H9 (cell line): Measurements from ENCODE around the gene SNX32. TPM values are rescaled to one million over a fixed set of nuclear protein-coding genes. Genes with fewer than 3 reads are reported as not detected.

Experiments used
- DNase-seq: peaks from one replicate; pipeline ENCODE4 v3.0.0-alpha.2; 2017
- H2AFZ ChIP-seq: one replicate; pipeline ENCODE4 v1.6.1; 2013; ENCODE audit warnings: mild to moderate bottlenecking, low read length, control low read depth, moderate library complexity
- H2AK5ac ChIP-seq: 2 replicates; pipeline ENCODE4 v1.6.1; 2013; ENCODE audit warnings: low read length, control low read depth, mixed read lengths; ENCODE audit not compliant: insufficient read length
- H2BK120ac ChIP-seq: one replicate; pipeline ENCODE4 v1.6.1; 2013; ENCODE audit warnings: low read depth, mild to moderate bottlenecking, low read length, control low read depth, inconsistent platforms; ENCODE audit not compliant: poor library complexity, severe bottlenecking
- H2BK12ac ChIP-seq: 2 replicates; pipeline ENCODE4 v1.6.1; 2013; ENCODE audit warnings: low read length, control low read depth, mixed read lengths, low read depth; ENCODE audit not compliant: insufficient read length
- H2BK15ac ChIP-seq: 2 replicates; pipeline ENCODE4 v1.6.1; 2013; ENCODE audit warnings: low read depth, low read length, control low read depth
- H2BK20ac ChIP-seq: one replicate; pipeline ENCODE4 v1.6.1; 2013; ENCODE audit warnings: low read depth, mild to moderate bottlenecking, low read length, control low read depth, inconsistent platforms; ENCODE audit not compliant: poor library complexity, severe bottlenecking
- H2BK5ac ChIP-seq: 2 replicates; pipeline ENCODE4 v1.6.1; 2013; ENCODE audit warnings: low read length, control low read depth, mixed read lengths; ENCODE audit not compliant: insufficient read length
- H3K14ac ChIP-seq: 2 replicates; pipeline ENCODE4 v1.6.1; 2013; ENCODE audit warnings: low read length, control low read depth; ENCODE audit not compliant: insufficient read depth
- H3K18ac ChIP-seq: 2 replicates; pipeline ENCODE4 v1.6.1; 2013; ENCODE audit warnings: low read depth, mild to moderate bottlenecking, mixed read lengths, low read length, control low read depth; ENCODE audit not compliant: insufficient read length
- H3K23ac ChIP-seq: 2 replicates; pipeline ENCODE4 v1.6.1; 2013; ENCODE audit warnings: low read length, control low read depth, mixed read lengths, low read depth; ENCODE audit not compliant: insufficient read length
- H3K23me2 ChIP-seq: 2 replicates; pipeline ENCODE4 v1.6.1; 2013; ENCODE audit warnings: low read depth, mild to moderate bottlenecking, mixed read lengths, low read length, control low read depth; ENCODE audit not compliant: insufficient read length, poor library complexity, severe bottlenecking
- H3K27ac ChIP-seq: 2 replicates; pipeline ENCODE4 v1.5.1; 2013; ENCODE audit warnings: low read length, control low read depth, mixed read lengths, low read depth; ENCODE audit not compliant: insufficient read length
- H3K27me3 ChIP-seq: 2 replicates; pipeline ENCODE4 v1.6.1; 2013; ENCODE audit warnings: low read length, control low read depth, inconsistent platforms; ENCODE audit not compliant: insufficient read depth
- H3K4ac ChIP-seq: 2 replicates; pipeline ENCODE4 v1.6.1; 2013; ENCODE audit warnings: low read depth, mild to moderate bottlenecking, control low read depth, inconsistent platforms, low read length, moderate library complexity
- H3K4me1 ChIP-seq: 2 replicates; pipeline ENCODE4 v1.6.1; 2013; ENCODE audit warnings: low read length, control low read depth, inconsistent platforms; ENCODE audit not compliant: insufficient read depth
- H3K4me2 ChIP-seq: 2 replicates; pipeline ENCODE4 v1.6.1; 2013; ENCODE audit warnings: low read length, control low read depth, mixed read lengths; ENCODE audit not compliant: insufficient read length, insufficient read depth
- H3K56ac ChIP-seq: 2 replicates; pipeline ENCODE4 v1.6.1; 2013; ENCODE audit warnings: low read depth, mild to moderate bottlenecking, mixed read lengths, low read length, control low read depth; ENCODE audit not compliant: insufficient read length
- H3K79me1 ChIP-seq: 2 replicates; pipeline ENCODE4 v1.6.1; 2013; ENCODE audit warnings: low read depth, mild to moderate bottlenecking, moderate library complexity, low read length, control low read depth, inconsistent platforms; ENCODE audit not compliant: insufficient read depth, poor library complexity, severe bottlenecking
- H3K79me2 ChIP-seq: 2 replicates; pipeline ENCODE4 v1.6.1; 2013; ENCODE audit warnings: low read length, control low read depth, inconsistent platforms; ENCODE audit not compliant: insufficient read depth
- H3K9ac ChIP-seq: 2 replicates; pipeline ENCODE4 v1.6.1; 2013; ENCODE audit warnings: low read length, control low read depth, mixed read lengths; ENCODE audit not compliant: insufficient read length; ENCODE audit errors: extremely low read depth
- H3K9me3 ChIP-seq: one replicate; pipeline ENCODE4 v1.6.1; 2013; ENCODE audit warnings: low read depth, low read length, inconsistent platforms; ENCODE audit not compliant: control insufficient read depth
- H3T11ph ChIP-seq: one replicate; pipeline ENCODE4 v1.6.1; 2013; ENCODE audit warnings: mild to moderate bottlenecking, low read length, control low read depth, inconsistent platforms
- H4K20me1 ChIP-seq: one replicate; pipeline ENCODE4 v1.6.1; 2013; ENCODE audit not compliant: control insufficient read depth, insufficient read length, insufficient read depth
- H4K5ac ChIP-seq: 2 replicates; pipeline ENCODE4 v1.6.1; 2013; ENCODE audit warnings: low read depth, mild to moderate bottlenecking, mixed read lengths, low read length, control low read depth; ENCODE audit not compliant: insufficient read length
- H4K8ac ChIP-seq: replicated peaks from 2 replicates; pipeline ENCODE4 v1.6.1; 2013; ENCODE audit warnings: low read length, control low read depth, mixed read lengths, low read depth; ENCODE audit not compliant: insufficient read length
- H4K91ac ChIP-seq: 2 replicates; pipeline ENCODE4 v1.6.1; 2013; ENCODE audit warnings: low read depth, mild to moderate bottlenecking, moderate library complexity, mixed read lengths, low read length, control low read depth; ENCODE audit not compliant: insufficient read length
- H3K27ac Mint-ChIP-seq, 3 experiments: 2 replicates in 2 of 3; 3 replicates in 1 of 3; pipeline ENCODE4 v1.8.0; 2020 to 2021; ENCODE audit warnings: mixed read lengths in 3 of 3, mild to moderate bottlenecking in 1 of 3, moderate library complexity in 1 of 3
- H3K27me3 Mint-ChIP-seq: 2 replicates; pipeline ENCODE4 v1.8.0; 2021; ENCODE audit warnings: low read depth, mild to moderate bottlenecking, moderate library complexity, mixed read lengths
- H3K36me3 Mint-ChIP-seq, 3 experiments: 2 replicates in 2 of 3; 3 replicates in 1 of 3; pipeline ENCODE4 v1.8.0; 2020 to 2021; ENCODE audit warnings: low read depth in 3 of 3, mixed read lengths in 3 of 3; ENCODE audit not compliant: insufficient read depth in 1 of 3
- H3K4me1 Mint-ChIP-seq, 2 experiments: 2 replicates each; pipeline ENCODE4 v1.8.0; 2020; ENCODE audit warnings: mixed read lengths in 2 of 2
- H3K4me3 Mint-ChIP-seq, 2 experiments: 2 replicates in 1 of 2; 3 replicates in 1 of 2; pipeline ENCODE4 v1.8.0; 2020 to 2021; ENCODE audit warnings: mild to moderate bottlenecking in 2 of 2, mixed read lengths in 2 of 2, moderate library complexity in 1 of 2
- H3K9me3 Mint-ChIP-seq, 2 experiments: 2 replicates in 1 of 2; 3 replicates in 1 of 2; pipeline ENCODE4 v1.8.0; 2020; ENCODE audit warnings: mild to moderate bottlenecking in 2 of 2, mixed read lengths in 2 of 2, moderate library complexity in 1 of 2
- WGBS: extraction: QIAGEN DNeasy Blood & Tissue Kit; methylation state at CpG from one replicate; pipeline ENCODE4 v1.1.7; 2013; ENCODE audit warnings: missing lambda C conversion rate, low lambda C conversion rate, mixed read lengths; ENCODE audit not compliant: insufficient read length; ENCODE audit errors: extremely low coverage; 5-methylcytosine and 5-hydroxymethylcytosine counted together
- total RNA-seq: library from RNA; stranded (reverse); gene quantifications from 2 replicates; pipeline ENCODE4 v1.2.1, GENCODE V29; 2021
- TF ChIP-seq, protein P1 (sequence below): fragments of 200-600 bp; sonication (generic); conservative IDR thresholded peaks from 3 replicates; pipeline ENCODE4 v1.8.0; 2021; ENCODE audit warnings: antibody characterized with exemption, mild to moderate bottlenecking

SNX32 gene
- total RNA-seq, 1 experiment from 2014 or later: 1.2 TPM

DNA sequence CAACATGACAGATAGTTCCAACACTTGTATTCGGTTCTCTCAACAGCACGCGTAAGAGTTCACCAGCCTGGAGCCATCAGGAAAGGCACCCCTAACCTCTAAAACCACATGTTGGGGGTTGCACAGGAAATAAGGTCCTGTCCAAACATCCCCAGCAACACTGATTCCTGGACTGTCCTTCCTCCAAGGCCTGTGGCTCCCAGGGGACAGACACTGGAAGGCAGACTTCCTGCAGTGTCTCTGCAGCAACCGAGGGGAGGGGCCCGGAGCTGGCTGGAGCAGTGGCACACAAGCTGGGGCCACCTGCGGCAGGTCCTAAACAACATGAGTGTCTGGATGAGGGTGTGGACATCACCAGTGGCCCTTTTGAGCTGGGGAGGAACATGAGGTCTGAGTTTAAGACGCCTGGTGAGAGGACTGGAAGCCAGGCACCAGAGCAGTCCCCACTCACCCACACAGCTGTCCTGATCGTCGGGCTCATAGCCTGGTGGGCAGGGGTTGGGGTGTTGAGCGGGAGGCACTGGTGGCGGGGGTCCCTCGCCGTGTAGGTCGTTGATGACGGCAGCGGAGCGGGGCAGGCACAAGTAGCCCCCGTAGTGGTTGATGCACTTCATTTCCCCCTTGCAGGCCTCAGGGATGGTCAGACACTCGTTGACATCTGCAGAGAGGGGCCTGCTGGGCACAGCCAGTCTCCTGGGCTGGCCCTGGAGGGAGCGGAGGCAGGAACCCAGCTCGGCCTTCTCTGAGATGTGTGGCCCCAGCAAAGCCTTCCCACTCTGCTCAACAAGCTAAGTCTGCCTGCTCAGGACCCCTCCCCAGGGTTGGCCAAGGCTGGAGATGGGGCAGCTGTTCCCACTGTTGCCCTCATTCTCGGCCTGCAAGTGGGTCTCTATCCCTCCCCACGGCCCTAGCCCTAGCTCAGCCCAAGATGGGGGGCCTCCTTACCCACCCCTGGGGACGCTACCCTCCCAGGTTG lies 37.2 kb downstream of the SNX32 start:
- H3K9ac ChIP-seq: no peak overlapping the region
- no peak overlapping the region for H2BK120ac ChIP-seq

More for the DNA sequence above, 37.2 kb downstream of the SNX32 start:
- Histone ChIP-seq H3K56ac (no peak overlapping the region), H2AK5ac (no peak overlapping the region), H4K91ac (no peak overlapping the region), H2AFZ (no peak overlapping the region), H3K79me2 (no peaks in the 10 kb centered on the region), H4K8ac (no peak overlapping the region), H3K27ac (no peak overlapping the region), H3K4me1 (no peaks in the 10 kb centered on the region), H4K20me1 (no peaks in the 10 kb centered on the region), H3K14ac (no peak overlapping the region), H3K79me1 (no peaks in the 10 kb centered on the region), H2BK5ac (no peak overlapping the region), H3K4ac (no peak overlapping the region), H2BK20ac (no peak overlapping the region), H3K27me3 (peaks cover 3% of the 10 kb centered on the region; the same call in 1 of the 2 replicates), H2BK15ac (no peak overlapping the region), H2BK12ac (no peak overlapping the region), H3K23ac (no peak overlapping the region), H3K18ac (no peak overlapping the region), H3K4me2 (no peak overlapping the region), H3T11ph (no peak overlapping the region), H3K9me3 (no peaks in the 10 kb centered on the region), H4K5ac (no peak overlapping the region), H3K23me2 (peaks cover 8% of the 10 kb centered on the region)
- WGBS: no CpG with 5 or more reads among the region's 24 CpGs
- Mint-ChIP-seq H3K4me1 (peaks cover 15 to 20% of the 10 kb centered on the region in 2 experiments), H3K4me3 (peak overlapping the region in 1 of 2 experiments; percentile 68; a peak in 2 of 5 replicates), H3K27ac (no peak overlapping the region; a peak in 1 of 7 replicates), H3K9me3 (no peaks in the 10 kb centered on the region; a peak in 1 of 5 replicates), H3K36me3 (peaks cover 0 to 4% (median 3%) of the 10 kb centered on the region in 3 experiments; a peak in 3 of 7 replicates), H3K27me3 (peaks cover 7% of the 10 kb centered on the region)
- DNase-seq: no peak
- TF ChIP-seq, protein P1, sequence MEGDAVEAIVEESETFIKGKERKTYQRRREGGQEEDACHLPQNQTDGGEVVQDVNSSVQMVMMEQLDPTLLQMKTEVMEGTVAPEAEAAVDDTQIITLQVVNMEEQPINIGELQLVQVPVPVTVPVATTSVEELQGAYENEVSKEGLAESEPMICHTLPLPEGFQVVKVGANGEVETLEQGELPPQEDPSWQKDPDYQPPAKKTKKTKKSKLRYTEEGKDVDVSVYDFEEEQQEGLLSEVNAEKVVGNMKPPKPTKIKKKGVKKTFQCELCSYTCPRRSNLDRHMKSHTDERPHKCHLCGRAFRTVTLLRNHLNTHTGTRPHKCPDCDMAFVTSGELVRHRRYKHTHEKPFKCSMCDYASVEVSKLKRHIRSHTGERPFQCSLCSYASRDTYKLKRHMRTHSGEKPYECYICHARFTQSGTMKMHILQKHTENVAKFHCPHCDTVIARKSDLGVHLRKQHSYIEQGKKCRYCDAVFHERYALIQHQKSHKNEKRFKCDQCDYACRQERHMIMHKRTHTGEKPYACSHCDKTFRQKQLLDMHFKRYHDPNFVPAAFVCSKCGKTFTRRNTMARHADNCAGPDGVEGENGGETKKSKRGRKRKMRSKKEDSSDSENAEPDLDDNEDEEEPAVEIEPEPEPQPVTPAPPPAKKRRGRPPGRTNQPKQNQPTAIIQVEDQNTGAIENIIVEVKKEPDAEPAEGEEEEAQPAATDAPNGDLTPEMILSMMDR: no peak
